Activated effector memory CD4-positive, alpha-beta T cell treated with anti-CD3 and anti-CD28 coated beads, Interleukin-2, amount 50 U/mL, for 16 hours (primary cell): ENCODE results near the gene SPTBN5.

ENCODE experiments used
- DNase-seq: peaks from one replicate; pipeline ENCODE4 v3.0.0-alpha.2; 2020

The SPTBN5 gene

GRCh38 chr15:41840673-41841072 is 53.2 kb downstream of the SPTBN5 start:
- DNase-seq: no peak

- DNase-seq: no peak
Measured at GRCh38 chr15:41839781-41840491, 53.9 kb downstream of the SPTBN5 start.

DNA sequence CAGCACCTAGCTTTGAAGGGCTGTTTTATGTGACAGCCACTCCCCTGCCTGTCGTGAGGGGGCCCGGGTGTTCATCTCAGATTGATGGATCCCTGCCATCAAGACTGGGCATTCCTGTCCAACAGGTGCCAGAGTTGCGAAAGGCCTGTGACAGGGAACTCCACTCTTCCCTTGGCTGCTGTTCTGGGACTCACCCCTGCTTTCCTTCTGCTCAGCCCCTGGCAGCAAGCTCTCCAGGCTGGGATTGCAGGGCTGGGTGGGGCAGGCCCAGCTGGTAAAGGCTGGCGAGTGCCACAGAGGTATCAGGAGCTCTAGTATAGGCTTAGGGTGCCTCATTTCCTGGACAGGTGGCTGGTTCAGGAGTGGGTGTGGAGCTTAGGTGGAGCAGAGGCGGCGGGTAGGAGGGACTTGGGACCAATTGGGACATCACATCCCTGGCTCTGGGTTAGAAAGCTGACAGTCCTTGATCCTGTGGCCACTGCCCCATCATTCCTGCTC is 55.4 kb downstream of the SPTBN5 start, which contains the start of gene PLA2G4B:
PLA2G4B (plus strand) TSS at position 448 of the 498 bp plus-strand sequence. CDS start 67 bp downstream, outside the sequence.
- no peak for DNase-seq

- no peak for DNase-seq
Measured at GRCh38 chr15:41836713-41837454, 57.0 kb downstream of the SPTBN5 start.

DNA sequence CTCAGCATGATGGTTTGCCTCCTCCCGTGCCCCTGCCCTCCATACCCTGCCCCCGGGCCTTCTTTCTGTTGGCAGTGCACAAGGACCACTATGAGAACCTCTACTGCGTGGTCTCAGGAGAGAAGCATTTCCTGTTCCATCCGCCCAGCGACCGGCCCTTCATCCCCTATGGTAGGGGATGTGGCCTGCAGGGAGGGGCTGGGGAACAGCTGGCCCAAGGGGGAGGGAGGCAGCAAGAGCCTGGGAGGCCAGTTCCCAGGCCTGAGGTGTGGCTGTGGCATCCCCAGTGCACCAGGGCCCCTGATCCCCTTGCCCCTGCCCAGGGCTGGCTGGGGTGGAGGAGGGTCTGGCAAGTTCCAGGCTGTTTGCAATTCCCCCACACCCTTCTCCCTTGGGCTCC is 57.8 kb downstream of the SPTBN5 start:
- no peak for DNase-seq

DNA sequence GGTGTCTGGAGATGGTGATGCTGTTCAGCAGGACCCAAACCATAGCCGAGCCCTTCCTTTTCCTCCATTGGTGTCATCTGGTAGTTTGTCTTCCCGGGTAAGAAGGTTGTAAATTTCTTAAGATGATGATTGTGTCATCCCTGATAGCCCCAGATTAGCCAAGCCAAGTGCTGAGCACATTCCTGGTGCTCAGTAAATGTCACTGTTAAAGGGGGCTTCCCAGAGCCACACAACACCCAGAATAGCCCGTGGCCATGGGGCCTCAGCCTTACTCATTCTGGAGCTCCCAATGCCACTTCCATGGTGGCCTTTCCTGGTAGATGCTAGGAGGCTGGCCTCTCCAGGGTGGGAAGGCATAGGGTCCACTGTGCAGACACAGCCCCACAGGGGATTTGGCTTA is 59.8 kb downstream of the SPTBN5 start:
- DNase-seq: no peak

DNA sequence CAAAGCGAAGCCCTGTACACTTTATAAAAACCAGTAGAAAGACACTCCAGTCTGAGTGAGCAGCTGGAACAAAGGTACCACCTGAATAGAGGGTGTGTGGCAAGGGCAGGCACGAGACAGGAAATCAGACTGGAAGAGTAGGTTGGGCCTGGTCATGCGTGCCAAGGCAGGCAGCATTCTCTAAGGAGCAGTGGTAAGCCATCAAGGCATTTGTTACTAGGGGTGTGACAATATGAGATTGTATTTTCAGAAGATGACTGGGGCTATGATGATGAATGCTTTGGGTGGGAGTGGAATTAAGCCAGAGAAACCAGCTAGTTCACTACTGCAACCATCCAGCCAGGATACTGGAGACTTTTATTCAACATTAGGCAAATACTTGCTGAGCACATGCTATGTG is 61.0 kb downstream of the SPTBN5 start:
- DNase-seq: no peak

DNA sequence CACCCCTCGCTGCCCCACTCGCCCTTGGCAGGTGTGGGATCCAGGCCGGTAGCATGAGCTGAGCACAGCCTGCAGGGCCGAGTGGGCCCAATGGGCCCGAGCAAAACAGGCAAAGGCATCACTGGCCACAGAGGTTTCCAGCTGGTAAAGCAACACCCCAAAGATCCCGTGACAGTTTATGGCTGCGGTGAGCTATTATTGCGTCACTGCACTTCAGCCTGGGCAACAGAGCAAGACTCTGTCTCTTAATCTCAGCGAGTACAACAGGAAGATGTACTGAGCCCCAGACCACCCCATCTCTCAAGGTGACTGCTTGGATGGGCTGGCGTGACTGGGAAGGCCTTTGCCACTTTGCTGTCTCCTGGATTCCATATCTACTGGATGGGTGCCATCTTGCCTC is 61.6 kb downstream of the SPTBN5 start:
- DNase-seq: no peak

DNA sequence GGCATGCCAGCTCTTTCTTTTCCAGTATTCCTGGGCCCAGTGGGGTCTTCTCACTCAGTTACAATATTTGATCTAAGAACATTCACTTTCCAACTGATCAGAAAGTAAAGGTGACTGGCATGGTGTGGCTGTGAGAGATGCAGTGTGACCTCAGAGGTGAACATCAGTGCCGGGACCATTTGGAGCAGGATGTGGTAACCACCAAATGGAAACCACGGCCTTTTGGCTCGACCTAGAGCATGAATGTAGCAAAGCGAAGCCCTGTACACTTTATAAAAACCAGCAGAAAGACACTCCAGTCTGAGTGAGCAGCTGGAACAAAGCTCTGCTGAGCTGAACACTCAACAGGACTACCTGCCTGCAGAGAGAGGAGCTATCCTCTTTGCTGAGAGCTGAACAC is 62.6 kb downstream of the SPTBN5 start:
- DNase-seq: peak; percentile 75

- no peak for DNase-seq
Measured at GRCh38 chr15:41829959-41830646, 63.8 kb downstream of the SPTBN5 start.

- DNase-seq: no peak
Measured at GRCh38 chr15:41828807-41829141, 65.1 kb downstream of the SPTBN5 start.

- DNase-seq: peak; percentile 97
Measured at GRCh38 chr15:41827880-41828806, 65.7 kb downstream of the SPTBN5 start, which contains the start of gene JMJD7. Gene JMJD7 (plus strand): TSS chr15:41828092. CDS start chr15:41828125, 33 bp downstream.

- DNase-seq: no peak
Measured at GRCh38 chr15:41827290-41827879, 66.5 kb downstream of the SPTBN5 start.

DNA sequence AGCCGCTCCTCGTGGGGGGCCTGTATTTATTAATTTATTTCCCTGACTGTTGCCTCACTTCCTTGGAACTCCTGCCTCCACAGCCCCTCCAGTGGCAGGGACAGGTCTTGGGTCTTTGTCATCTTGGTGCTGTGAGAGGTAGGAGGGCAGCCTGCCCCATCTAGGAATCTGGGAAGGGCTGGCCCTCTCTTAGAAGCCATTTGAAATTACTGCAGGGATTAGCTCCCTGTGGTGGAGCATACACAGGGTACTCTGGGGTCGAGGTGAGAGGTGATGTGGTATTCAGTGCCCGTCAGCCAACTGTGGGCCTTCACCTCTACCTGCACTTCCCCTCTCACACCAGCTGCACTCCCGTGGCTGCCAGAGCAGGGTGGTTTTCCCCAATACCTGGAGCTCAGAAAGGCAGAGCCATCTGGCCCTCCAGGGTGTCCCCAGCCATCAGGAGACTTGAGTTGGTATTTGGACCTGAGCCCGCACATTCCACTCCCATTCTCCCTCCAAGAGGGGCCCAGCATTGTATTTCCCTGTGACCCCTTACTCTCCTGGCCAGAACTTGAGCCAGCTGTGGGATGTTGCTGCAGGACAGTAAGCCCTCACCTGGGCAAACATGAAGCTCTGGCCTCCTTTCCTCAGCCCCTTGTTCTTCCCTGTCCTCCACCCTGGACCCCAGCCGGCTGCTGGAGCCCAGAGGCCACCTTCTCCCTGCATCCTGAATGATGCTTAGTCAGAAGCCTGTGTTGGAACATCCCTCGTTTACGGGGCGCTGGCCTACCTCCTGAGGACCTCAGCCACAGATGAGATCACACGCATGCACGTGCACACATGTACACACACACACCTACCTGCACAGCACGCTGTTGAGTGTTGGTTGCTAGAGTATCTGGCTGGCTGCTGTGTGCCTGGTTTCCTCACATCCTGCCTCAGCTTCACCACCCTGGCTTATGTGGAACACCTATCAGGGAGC is 68.0 kb downstream of the SPTBN5 start:
- DNase-seq: no peak

- no peak for DNase-seq
Measured at GRCh38 chr15:41825145-41825544, 68.7 kb downstream of the SPTBN5 start.

DNA sequence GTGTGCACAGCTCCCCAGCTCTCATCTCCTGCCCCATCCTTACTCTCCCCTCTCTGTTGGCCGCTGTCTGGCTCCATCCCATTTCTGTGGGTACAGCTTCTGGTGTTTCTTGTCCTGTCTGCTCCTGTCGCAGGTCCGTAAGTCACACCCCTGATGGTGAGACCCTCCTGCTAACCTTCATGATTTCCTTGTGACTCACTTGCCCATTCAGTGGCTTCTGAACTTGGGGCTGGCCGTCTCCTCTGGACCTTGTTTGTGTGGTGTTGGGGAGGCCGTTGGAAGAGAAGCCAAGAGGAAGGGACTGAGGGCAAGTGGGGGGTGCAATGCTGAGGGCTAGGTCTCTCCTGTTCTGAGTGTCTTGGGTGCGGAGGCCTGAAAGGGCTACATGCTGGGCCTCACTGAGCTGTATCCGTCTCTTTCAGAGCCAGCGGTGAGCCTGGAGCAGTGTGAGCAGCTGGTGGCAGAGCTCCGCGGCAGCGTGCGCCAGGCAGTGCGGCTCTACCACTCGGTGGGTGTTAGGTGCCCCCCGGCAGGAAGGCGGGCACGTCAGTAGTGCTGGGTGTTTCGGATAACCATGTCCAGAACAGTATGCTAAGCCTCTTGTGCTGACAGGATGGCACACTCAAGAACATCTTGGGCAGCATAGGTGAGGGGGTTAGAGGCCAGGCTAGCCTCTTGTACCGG is 69.6 kb downstream of the SPTBN5 start:
- no peak for DNase-seq

DNA sequence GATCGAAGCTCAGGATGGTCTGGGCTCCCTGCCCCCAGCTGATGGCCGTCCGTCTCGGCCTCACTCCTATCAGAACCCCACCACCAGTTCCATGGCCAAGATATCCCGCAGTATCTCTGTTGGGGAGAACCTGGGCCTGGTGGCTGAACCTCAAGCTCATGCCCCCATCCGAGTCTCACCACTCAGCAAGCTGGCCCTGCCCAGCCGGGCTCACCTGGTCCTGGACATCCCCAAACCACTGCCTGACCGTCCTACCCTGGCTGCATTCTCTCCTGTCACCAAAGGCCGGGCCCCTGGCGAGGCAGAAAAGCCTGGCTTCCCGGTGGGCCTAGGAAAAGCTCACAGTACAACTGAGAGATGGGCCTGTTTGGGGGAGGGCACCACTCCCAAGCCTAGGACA is 70.4 kb downstream of the SPTBN5 start:
- no peak for DNase-seq

DNA sequence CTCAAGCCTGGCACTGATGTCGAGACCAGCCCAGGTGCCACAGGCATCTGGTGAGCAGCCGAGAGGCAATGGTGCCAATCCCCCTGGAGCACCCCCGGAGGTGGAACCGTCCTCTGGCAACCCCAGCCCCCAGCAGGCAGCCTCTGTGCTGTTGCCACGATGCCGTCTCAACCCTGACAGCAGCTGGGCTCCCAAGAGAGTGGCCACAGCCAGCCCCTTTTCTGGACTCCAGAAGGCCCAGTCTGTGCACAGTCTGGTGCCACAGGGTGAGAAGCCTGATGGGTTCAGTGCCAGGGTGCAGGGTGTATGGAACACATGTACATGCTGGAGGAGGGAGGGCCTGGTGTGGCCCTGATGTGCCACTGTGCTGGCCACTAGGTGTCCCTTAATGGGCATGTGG is 70.9 kb downstream of the SPTBN5 start:
- DNase-seq: no peak

- DNase-seq: no peak
Measured at GRCh38 chr15:41822471-41822870, 71.4 kb downstream of the SPTBN5 start.

- no peak for DNase-seq
Measured at GRCh38 chr15:41821831-41822230, 72.0 kb downstream of the SPTBN5 start.
